Measurements from ENCODE around the gene ABCC10.

DNA sequence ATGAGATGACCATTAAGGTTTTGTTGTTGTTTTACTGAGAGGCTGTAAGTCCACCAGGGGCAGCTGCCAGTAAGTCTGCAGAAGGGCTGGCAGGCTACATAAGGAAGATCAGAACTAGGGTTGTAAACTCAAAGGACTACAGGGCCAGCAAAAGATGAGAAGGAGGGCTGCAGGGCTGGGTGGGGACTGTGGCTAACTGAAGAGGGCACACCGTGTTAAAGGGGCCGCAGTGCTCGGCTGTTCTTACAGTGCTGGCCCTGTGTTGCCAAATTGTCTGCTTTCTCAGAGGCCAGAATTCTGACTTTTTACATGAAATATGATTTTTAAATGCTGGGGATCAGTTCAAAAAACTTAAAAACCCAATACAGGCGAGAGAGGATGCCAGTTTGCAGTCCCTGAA, 32.4 kb upstream of the ABCC10 start:
- no peak for TF ChIP-seq POLR2A (IDR thresholded peaks at IDR 0.05)
- TF ChIP-seq, protein P1, sequence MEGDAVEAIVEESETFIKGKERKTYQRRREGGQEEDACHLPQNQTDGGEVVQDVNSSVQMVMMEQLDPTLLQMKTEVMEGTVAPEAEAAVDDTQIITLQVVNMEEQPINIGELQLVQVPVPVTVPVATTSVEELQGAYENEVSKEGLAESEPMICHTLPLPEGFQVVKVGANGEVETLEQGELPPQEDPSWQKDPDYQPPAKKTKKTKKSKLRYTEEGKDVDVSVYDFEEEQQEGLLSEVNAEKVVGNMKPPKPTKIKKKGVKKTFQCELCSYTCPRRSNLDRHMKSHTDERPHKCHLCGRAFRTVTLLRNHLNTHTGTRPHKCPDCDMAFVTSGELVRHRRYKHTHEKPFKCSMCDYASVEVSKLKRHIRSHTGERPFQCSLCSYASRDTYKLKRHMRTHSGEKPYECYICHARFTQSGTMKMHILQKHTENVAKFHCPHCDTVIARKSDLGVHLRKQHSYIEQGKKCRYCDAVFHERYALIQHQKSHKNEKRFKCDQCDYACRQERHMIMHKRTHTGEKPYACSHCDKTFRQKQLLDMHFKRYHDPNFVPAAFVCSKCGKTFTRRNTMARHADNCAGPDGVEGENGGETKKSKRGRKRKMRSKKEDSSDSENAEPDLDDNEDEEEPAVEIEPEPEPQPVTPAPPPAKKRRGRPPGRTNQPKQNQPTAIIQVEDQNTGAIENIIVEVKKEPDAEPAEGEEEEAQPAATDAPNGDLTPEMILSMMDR (IDR thresholded peaks at IDR 0.05): no peak
